ENCODE data around the gene SOX6. TPM values are rescaled to one million over a fixed set of nuclear protein-coding genes. Genes with fewer than 3 reads are reported as not detected.

SOX6 gene
- total and polyA plus RNA-seq, 12 donors, result 0.71 to 13.9 (median 6.7) TPM

- WGBS, 4 donors, result 57 to 71% (median 64%) methylated on average over 5 of the region's 5 CpGs
- intact Hi-C loops (cut with DNase I), result no loop called here
- no peak for DNase-seq
- Histone ChIP-seq H3K27me3 (no peaks in the 10 kb centered on the region), H3K4me3 (no peak overlapping the region), H3K9me3 (replicated peaks in 1 of 3) (no peaks in the 10 kb centered on the region), H3K36me3 (replicated peaks in 1 of 2) (no peaks in the 10 kb centered on the region), H3K27ac (no peak overlapping the region), H3K4me1 (replicated peaks in 1 of 2) (no peaks in the 10 kb centered on the region)
- TF ChIP-seq POLR2A (IDR thresholded peaks at IDR 0.05) (no peak), CTCF (IDR thresholded peaks at IDR 0.05) (no peak)
Measured at GRCh38 chr11:16350125-16350524, 6.2 kb downstream of the SOX6 start.

GRCh38 chr11:16347928-16348685 is 8.2 kb downstream of the SOX6 start:
- no peak overlapping the region for H3K4me3 ChIP-seq
- TF ChIP-seq CTCF (IDR thresholded peaks at IDR 0.05), result no peak
- no peak overlapping the region for H3K27ac ChIP-seq
- H3K9me3 ChIP-seq (replicated peaks in 1 of 3), result no peaks in the 10 kb centered on the region
- intact Hi-C loops (cut with DNase I), result no loop called here
- H3K27me3 ChIP-seq, result no peaks in the 10 kb centered on the region
- H3K4me1 ChIP-seq (replicated peaks in 1 of 2), result no peaks in the 10 kb centered on the region
- no peak for DNase-seq
- H3K36me3 ChIP-seq (replicated peaks in 1 of 2), result no peaks in the 10 kb centered on the region

- Histone ChIP-seq H3K27me3 (no peaks in the 10 kb centered on the region), H3K9me3 (replicated peaks in 1 of 3) (no peaks in the 10 kb centered on the region), H3K27ac (no peak overlapping the region), H3K4me1 (replicated peaks in 1 of 2) (no peaks in the 10 kb centered on the region), H3K4me3 (no peak overlapping the region), H3K36me3 (replicated peaks in 1 of 2) (no peaks in the 10 kb centered on the region)
- WGBS, 4 donors, result 88 to 100% (median 92%) methylated on average over 1 of the region's 1 CpG
- intact Hi-C loops (cut with DNase I), result no loop called here
- DNase-seq, result no peak
- TF ChIP-seq POLR2A (IDR thresholded peaks at IDR 0.05) (no peak), CTCF (IDR thresholded peaks at IDR 0.05) (no peak)
Measured at GRCh38 chr11:16346975-16347374, 9.4 kb downstream of the SOX6 start.

- no peaks in the 10 kb centered on the region for H3K27me3 ChIP-seq
Measured at GRCh38 chr11:16341853-16342252, 14.5 kb downstream of the SOX6 start.

More at GRCh38 chr11:16341853-16342252, 14.5 kb downstream of the SOX6 start:
- DNase-seq, result no peak
- Histone ChIP-seq H3K4me3 (no peak overlapping the region), H3K4me1 (replicated peaks in 1 of 2) (no peaks in the 10 kb centered on the region), H3K36me3 (replicated peaks in 1 of 2) (no peaks in the 10 kb centered on the region), H3K27ac (no peak overlapping the region), H3K9me3 (replicated peaks in 1 of 3) (no peaks in the 10 kb centered on the region)
- TF ChIP-seq CTCF (IDR thresholded peaks at IDR 0.05) (no peak), POLR2A (IDR thresholded peaks at IDR 0.05) (no peak)
- WGBS, 4 donors, result 87 to 94% (median 89%) methylated on average over 3 of the region's 3 CpGs
- intact Hi-C loops (cut with DNase I), result no loop called here
